Colonic mucosa (tissue), 4 donors: ENCODE results near the gene ARHGAP10. TPM values are rescaled to one million over a fixed set of nuclear protein-coding genes. Genes with fewer than 3 reads are reported as not detected.

Experiments used
- DNase-seq: peaks from one replicate; pipeline ENCODE4 v3.0.0-alpha.2; 2020
- H3K27ac ChIP-seq: fragments of 200-600 bp; one replicate; pipeline ENCODE4 v1.8.0; 2021
- H3K27me3 ChIP-seq: fragments of 200-600 bp; one replicate; pipeline ENCODE4 v1.8.0; 2021
- H3K36me3 ChIP-seq: fragments of 200-600 bp; one replicate; pipeline ENCODE4 v1.8.0; 2021
- H3K4me1 ChIP-seq: fragments of 200-600 bp; one replicate; pipeline ENCODE4 v1.8.0; 2021; ENCODE audit warnings: mild to moderate bottlenecking
- H3K4me3 ChIP-seq: fragments of 200-600 bp; one replicate; pipeline ENCODE4 v1.8.0; 2021
- H3K9ac ChIP-seq, 2 donors: one replicate each; pipeline ENCODE4 v1.7.0; 2013; ENCODE audit warnings: control low read depth in 2 of 2, low read depth in 2 of 2, low read length in 2 of 2
- H3K9me3 ChIP-seq: fragments of 200-600 bp; one replicate; pipeline ENCODE4 v1.8.0; 2021
- CTCF ChIP-seq: fragments of 200-600 bp; IDR thresholded peaks from one replicate; pipeline ENCODE4 v1.8.0; 2022; ENCODE audit warnings: antibody characterized with exemption, mild to moderate bottlenecking
- intact Hi-C: fragments of 100-400 bp; cut with DNase I; formaldehyde crosslinking; loops from one replicate; pipeline ENCODE4 v1.14.1; 2022
- total RNA-seq, 2 donors: library from RNA; stranded (reverse); fragmentation: NEBNext Ultra II Directional in 1 of 2; extraction: Animal tissue kit (Norgen Biotek cat#: 25700) in 1 of 2; gene quantifications; one replicate each; pipeline ENCODE4 v1.2.1, GENCODE V29; 2021
- donor health status: healthy.
- donor health status: DM: no; HTN: no; CAD: no.
- donor health status: DM: no; HTN: no; CAD: no.

The ARHGAP10 gene
- total RNA-seq, 2 donors from 2014 or later: 4.4 to 7.1 TPM

GRCh38 chr4:147734496-147734895 lies 2.6 kb downstream of the ARHGAP10 start:
- Histone ChIP-seq H3K27me3 (no peaks in the 10 kb centered on the region), H3K27ac (no peak overlapping the region), H3K9me3 (no peaks in the 10 kb centered on the region), H3K36me3 (no peaks in the 10 kb centered on the region), H3K4me1 (peaks cover 6% of the 10 kb centered on the region), H3K9ac (no peak overlapping the region), H3K4me3 (no peak overlapping the region)
- DNase-seq: no peak
- no peak for TF ChIP-seq CTCF
- intact Hi-C loops: no loop called here

- no peak overlapping the region for H3K4me3 ChIP-seq
- intact Hi-C loops: no loop called here
- H3K27ac ChIP-seq: no peak overlapping the region
- peaks cover 6% of the 10 kb centered on the region for H3K4me1 ChIP-seq
- no peak for TF ChIP-seq CTCF
- DNase-seq: no peak
- no peaks in the 10 kb centered on the region for H3K9me3 ChIP-seq
- no peaks in the 10 kb centered on the region for H3K36me3 ChIP-seq
- H3K9ac ChIP-seq: no peak overlapping the region
- H3K27me3 ChIP-seq: no peaks in the 10 kb centered on the region
Measured at GRCh38 chr4:147735413-147736301, 3.8 kb downstream of the ARHGAP10 start.

GRCh38 chr4:147736458-147736857 lies 4.6 kb downstream of the ARHGAP10 start:
- H3K36me3 ChIP-seq: no peaks in the 10 kb centered on the region
- no peaks in the 10 kb centered on the region for H3K9me3 ChIP-seq
- no peak overlapping the region for H3K27ac ChIP-seq
- no peak overlapping the region for H3K4me3 ChIP-seq
- H3K27me3 ChIP-seq: no peaks in the 10 kb centered on the region
- peaks cover 6% of the 10 kb centered on the region for H3K4me1 ChIP-seq
- intact Hi-C loops: no loop called here
- H3K9ac ChIP-seq: no peak overlapping the region
- DNase-seq: no peak
- TF ChIP-seq CTCF: no peak

- no peak overlapping the region for H3K9ac ChIP-seq
- no peak overlapping the region for H3K4me3 ChIP-seq
- no peaks in the 10 kb centered on the region for H3K9me3 ChIP-seq
- intact Hi-C loops: no loop called here
- no peak overlapping the region for H3K27ac ChIP-seq
- peaks cover 6% of the 10 kb centered on the region for H3K4me1 ChIP-seq
- no peak for DNase-seq
- H3K27me3 ChIP-seq: no peaks in the 10 kb centered on the region
- no peaks in the 10 kb centered on the region for H3K36me3 ChIP-seq
- no peak for TF ChIP-seq CTCF
Measured at GRCh38 chr4:147737623-147738022, 5.7 kb downstream of the ARHGAP10 start.

GRCh38 chr4:147739239-147739823 lies 7.4 kb downstream of the ARHGAP10 start:
- no peak overlapping the region for H3K27ac ChIP-seq
- H3K4me1 ChIP-seq: no peaks in the 10 kb centered on the region
- H3K36me3 ChIP-seq: no peaks in the 10 kb centered on the region
- H3K27me3 ChIP-seq: no peaks in the 10 kb centered on the region
- H3K9ac ChIP-seq: no peak overlapping the region
- intact Hi-C loops: no loop called here
- no peak overlapping the region for H3K4me3 ChIP-seq
- H3K9me3 ChIP-seq: no peaks in the 10 kb centered on the region
- no peak for DNase-seq
- TF ChIP-seq CTCF: no peak
